HepG2 (cell line): Measurements from ENCODE around the gene STYX. TPM values are rescaled to one million over a fixed set of nuclear protein-coding genes. Genes with fewer than 3 reads are reported as not detected.
A peak's percentile ranks its signal among the peaks of the same experiment; 100 is the strongest.

ENCODE experiments used
- ASH2L ChIP-seq: fragments of 300-600, 200-600 bp; sonication (generic); IDR thresholded peaks from 2 replicates; pipeline ENCODE4 v1.7.0; 2017; ENCODE audit warnings: low read depth, mild to moderate bottlenecking, moderate library complexity, mixed read lengths, low read length; ENCODE audit not compliant: insufficient read length
- GLI4 ChIP-seq: sonication (generic); formaldehyde crosslinking; IDR thresholded peaks from 2 replicates; pipeline ENCODE4 v1.5.1; 2020; ENCODE audit warnings: missing genetic modification reagents, mild to moderate bottlenecking, moderate library complexity, borderline replicate concordance
- GTF3A ChIP-seq: sonication (generic); formaldehyde crosslinking; conservative IDR thresholded peaks from 2 replicates; pipeline ENCODE4 v1.4.0; 2020; ENCODE audit warnings: mild to moderate bottlenecking, missing genetic modification reagents
- ISX ChIP-seq: sonication (generic); formaldehyde crosslinking; conservative IDR thresholded peaks from 2 replicates; pipeline ENCODE4 v1.5.0; 2020; ENCODE audit warnings: missing genetic modification reagents
- KAT7 ChIP-seq: IDR thresholded peaks from 2 replicates; pipeline ENCODE4 v1.6.1; 2018; ENCODE audit warnings: borderline replicate concordance, missing compliant biosample characterization
- MXI1 ChIP-seq: IDR thresholded peaks from 3 replicates; pipeline ENCODE4 v1.6.1; 2012; ENCODE audit warnings: low read depth, low read length, inconsistent platforms, borderline replicate concordance
- NFE2L2 ChIP-seq: fragments of 150-350 bp; IDR thresholded peaks from 2 replicates; pipeline ENCODE4 v1.6.1; 2014; ENCODE audit warnings: low read length
- POLR2AphosphoS5 ChIP-seq: IDR thresholded peaks from 2 replicates; pipeline ENCODE4 v1.6.1; 2012; ENCODE audit warnings: low read depth, low read length
- RARA ChIP-seq: IDR thresholded peaks from 2 replicates; pipeline ENCODE4 v1.6.1; 2016; ENCODE audit warnings: missing genetic modification reagents, missing compliant biosample characterization
- SOX5 ChIP-seq: IDR thresholded peaks from 2 replicates; pipeline ENCODE4 v1.6.1; 2016; ENCODE audit warnings: borderline replicate concordance
- TOPORS ChIP-seq: sonication (generic); formaldehyde crosslinking; IDR thresholded peaks from 2 replicates; pipeline ENCODE4 v1.8.0; 2023; ENCODE audit warnings: mild to moderate bottlenecking, missing genetic modification reagents
- ZNF124 ChIP-seq: sonication (generic); formaldehyde crosslinking; IDR thresholded peaks from 2 replicates; pipeline ENCODE4 v1.4.0; 2020; ENCODE audit warnings: missing genetic modification reagents
- ZNF343 ChIP-seq: sonication (generic); formaldehyde crosslinking; IDR thresholded peaks from 2 replicates; pipeline ENCODE4 v1.4.0; 2020; ENCODE audit warnings: mild to moderate bottlenecking, missing genetic modification reagents
- ZNF546 ChIP-seq: sonication (generic); formaldehyde crosslinking; conservative IDR thresholded peaks from 2 replicates; pipeline ENCODE4 v1.8.1; 2023; ENCODE audit warnings: mild to moderate bottlenecking, missing genetic modification reagents
- ZNF563 ChIP-seq: sonication (generic); formaldehyde crosslinking; IDR thresholded peaks from 2 replicates; pipeline ENCODE4 v1.8.0; 2022; ENCODE audit warnings: mild to moderate bottlenecking, moderate library complexity, missing genetic modification reagents
- ZNF768 ChIP-seq: sonication (generic); formaldehyde crosslinking; IDR thresholded peaks from 2 replicates; pipeline ENCODE4 v1.4.0; 2020; ENCODE audit warnings: missing genetic modification reagents
- ZNF772 ChIP-seq: sonication (generic); formaldehyde crosslinking; IDR thresholded peaks from 2 replicates; pipeline ENCODE4 v1.5.0; 2020; ENCODE audit warnings: mild to moderate bottlenecking, missing genetic modification reagents
- ZNF773 ChIP-seq: sonication (generic); formaldehyde crosslinking; IDR thresholded peaks from 2 replicates; pipeline ENCODE4 v1.4.0; 2020; ENCODE audit warnings: missing genetic modification reagents, borderline replicate concordance
- ZNF790 ChIP-seq: sonication (generic); formaldehyde crosslinking; IDR thresholded peaks from 2 replicates; pipeline ENCODE4 v1.8.0; 2022; ENCODE audit warnings: missing genetic modification reagents, mild to moderate bottlenecking, borderline replicate concordance
- ZNF839 ChIP-seq: sonication (generic); formaldehyde crosslinking; IDR thresholded peaks from 2 replicates; pipeline ENCODE4 v1.4.0; 2020; ENCODE audit warnings: missing genetic modification reagents, mild to moderate bottlenecking, borderline replicate concordance
- polyA plus RNA-seq, 8 experiments: library from polyadenylated mRNA; depleted of rRNA in 3 of 8; stranded (reverse) in 7 of 8; unstranded in 1 of 8; fragments of >200 nt; fragmentation: Illumina TruSeq in 4 of 8; extraction: Trizol in 4 of 8; gene quantifications; 2 replicates each; pipeline versions ENCODE4 v1.2.1 to v1.2.3, GENCODE V29; 2011 to 2016; ENCODE audit warnings: low read depth in 4 of 8, missing spikeins in 1 of 8, mixed read lengths in 1 of 8; ENCODE audit not compliant: insufficient read depth in 1 of 8
- total RNA-seq, 5 experiments: library from RNA; depleted of rRNA; stranded (reverse); fragments of >200 nt; fragmentation: Illumina TruSeq; extraction: Trizol; gene quantifications; 2 replicates each; pipeline ENCODE4 v1.2.3, GENCODE V29; 2016; ENCODE audit warnings: low read depth in 1 of 5
- TF ChIP-seq, protein P1 (sequence below): IDR thresholded peaks from 2 replicates; pipeline ENCODE4 v1.6.1; 2016; ENCODE audit warnings: missing compliant biosample characterization, missing genetic modification reagents, borderline replicate concordance
- TF ChIP-seq, protein P2 (sequence below): sonication (generic); formaldehyde crosslinking; IDR thresholded peaks from 2 replicates; pipeline ENCODE4 v1.8.0; 2022; ENCODE audit warnings: missing genetic modification reagents, mild to moderate bottlenecking, inconsistent platforms, borderline replicate concordance
- TF ChIP-seq, protein P3 (sequence below): sonication (generic); formaldehyde crosslinking; IDR thresholded peaks from 2 replicates; pipeline ENCODE4 v1.5.1; 2020; ENCODE audit warnings: mild to moderate bottlenecking, missing genetic modification reagents, borderline replicate concordance
- TF ChIP-seq, protein P4 (sequence below): sonication (generic); formaldehyde crosslinking; IDR thresholded peaks from 2 replicates; pipeline ENCODE4 v1.5.0; 2020; ENCODE audit warnings: missing genetic modification reagents

The STYX gene
- total and polyA plus RNA-seq, 2 of the 13 experiments (the other 11 are each of a cell fraction or from before 2014, with no cell fraction given), result 6.6 to 10.9 TPM

DNA sequence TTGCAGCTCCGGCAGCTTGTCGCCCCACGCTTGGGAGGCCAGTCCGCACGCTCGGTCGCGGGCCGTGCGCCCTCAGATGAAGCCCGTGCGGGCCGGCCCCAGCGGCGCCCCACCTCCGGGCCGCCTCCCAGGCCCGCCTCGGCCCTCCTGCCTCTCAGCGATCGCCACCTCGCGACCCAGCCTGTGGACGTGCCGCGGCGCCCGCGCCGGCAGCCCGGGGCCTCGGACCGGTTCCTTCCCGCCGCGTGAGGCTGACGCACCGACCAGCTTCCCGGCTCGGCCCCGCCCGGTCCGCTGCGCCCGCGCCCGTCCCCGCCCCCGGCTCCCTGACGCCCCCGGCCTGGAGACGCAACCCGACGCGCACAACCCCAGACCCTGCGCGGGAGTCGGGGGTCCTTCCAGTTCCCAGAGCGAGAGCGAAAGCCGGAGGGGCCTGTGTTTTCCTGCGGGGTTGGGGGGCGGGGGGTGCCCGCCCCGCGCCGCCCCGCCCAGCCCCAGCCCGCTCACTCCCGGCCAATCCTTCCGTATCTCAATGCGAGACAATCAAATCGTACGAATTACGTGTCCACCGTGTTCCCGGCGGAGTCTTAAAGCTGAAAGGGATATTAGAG is 34.4 kb upstream of the STYX start, which contains the start of gene ERO1A (continued):
- TF ChIP-seq ZNF773 (CRISPR knock-in tag) (0 out of 2 replicates have a peak, but pooled peaks have one; percentile 42), ZNF124 (CRISPR knock-in tag) (no peak; the same call in 1 of the 2 replicates), ZNF768 (CRISPR knock-in tag) (no peak), ISX (0 out of 2 replicates have a peak, but pooled peaks have one; percentile 3), RARA (CRISPR knock-in tag) (no peak), GLI4 (CRISPR knock-in tag) (0 out of 2 replicates have a peak, but pooled peaks have one; percentile 19), MXI1 (peak; percentile 57; the same call in 1 of the 3 replicates), ASH2L (peak; percentile 81), ZNF772 (CRISPR knock-in tag) (0 out of 2 replicates have a peak, but pooled peaks have one; percentile 8), ZNF790 (CRISPR knock-in tag) (0 out of 2 replicates have a peak, but pooled peaks have one; percentile 20), POLR2AphosphoS5 (peak; percentile 51), TOPORS (CRISPR knock-in tag) (0 out of 2 replicates have a peak, but pooled peaks have one; percentile 40), ZNF563 (CRISPR knock-in tag) (peak; percentile 62; the same call in 1 of the 2 replicates), SOX5 (0 out of 2 replicates have a peak, but pooled peaks have one; percentile 11), GTF3A (CRISPR knock-in tag) (no peak), ZNF343 (CRISPR knock-in tag) (0 out of 2 replicates have a peak, but pooled peaks have one; percentile 2), KAT7 (CRISPR knock-in tag) (0 out of 2 replicates have a peak, but pooled peaks have one; percentile 64), ZNF839 (CRISPR knock-in tag) (no peak), ZNF546 (CRISPR knock-in tag) (0 out of 2 replicates have a peak, but pooled peaks have one; percentile 59), NFE2L2 (no peak)
- TF ChIP-seq, protein P1, sequence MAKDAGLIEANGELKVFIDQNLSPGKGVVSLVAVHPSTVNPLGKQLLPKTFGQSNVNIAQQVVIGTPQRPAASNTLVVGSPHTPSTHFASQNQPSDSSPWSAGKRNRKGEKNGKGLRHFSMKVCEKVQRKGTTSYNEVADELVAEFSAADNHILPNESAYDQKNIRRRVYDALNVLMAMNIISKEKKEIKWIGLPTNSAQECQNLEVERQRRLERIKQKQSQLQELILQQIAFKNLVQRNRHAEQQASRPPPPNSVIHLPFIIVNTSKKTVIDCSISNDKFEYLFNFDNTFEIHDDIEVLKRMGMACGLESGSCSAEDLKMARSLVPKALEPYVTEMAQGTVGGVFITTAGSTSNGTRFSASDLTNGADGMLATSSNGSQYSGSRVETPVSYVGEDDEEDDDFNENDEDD, result peak; percentile 45; the same call in 1 of the 2 replicates
- TF ChIP-seq, protein P2, sequence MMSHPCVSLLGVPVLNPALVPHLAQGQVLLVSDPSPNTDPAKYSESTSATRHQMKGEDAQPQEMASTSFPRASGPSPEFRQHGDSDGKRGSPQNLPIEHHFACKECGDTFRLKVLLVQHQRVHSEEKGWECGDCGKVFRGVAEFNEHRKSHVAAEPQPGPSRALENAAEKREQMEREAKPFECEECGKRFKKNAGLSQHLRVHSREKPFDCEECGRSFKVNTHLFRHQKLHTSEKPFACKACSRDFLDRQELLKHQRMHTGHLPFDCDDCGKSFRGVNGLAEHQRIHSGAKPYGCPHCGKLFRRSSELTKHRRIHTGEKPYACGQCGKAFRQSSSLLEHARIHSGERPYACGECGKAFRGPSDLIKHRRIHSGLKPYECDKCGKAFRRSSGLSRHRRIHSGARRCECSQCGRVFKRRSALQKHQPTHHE (CRISPR knock-in tag), result no peak
- TF ChIP-seq, protein P3, sequence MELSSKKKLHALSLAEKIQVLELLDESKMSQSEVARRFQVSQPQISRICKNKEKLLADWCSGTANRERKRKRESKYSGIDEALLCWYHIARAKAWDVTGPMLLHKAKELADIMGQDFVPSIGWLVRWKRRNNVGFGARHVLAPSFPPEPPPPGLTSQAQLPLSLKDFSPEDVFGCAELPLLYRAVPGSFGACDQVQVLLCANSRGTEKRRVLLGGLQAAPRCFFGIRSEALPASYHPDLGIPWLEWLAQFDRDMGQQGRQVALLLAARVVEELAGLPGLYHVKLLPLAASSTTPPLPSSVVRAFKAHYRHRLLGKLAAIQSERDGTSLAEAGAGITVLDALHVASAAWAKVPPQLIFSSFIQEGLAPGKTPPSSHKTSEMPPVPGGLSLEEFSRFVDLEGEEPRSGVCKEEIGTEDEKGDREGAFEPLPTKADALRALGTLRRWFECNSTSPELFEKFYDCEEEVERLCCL (CRISPR knock-in tag), result no peak
- TF ChIP-seq, protein P4, sequence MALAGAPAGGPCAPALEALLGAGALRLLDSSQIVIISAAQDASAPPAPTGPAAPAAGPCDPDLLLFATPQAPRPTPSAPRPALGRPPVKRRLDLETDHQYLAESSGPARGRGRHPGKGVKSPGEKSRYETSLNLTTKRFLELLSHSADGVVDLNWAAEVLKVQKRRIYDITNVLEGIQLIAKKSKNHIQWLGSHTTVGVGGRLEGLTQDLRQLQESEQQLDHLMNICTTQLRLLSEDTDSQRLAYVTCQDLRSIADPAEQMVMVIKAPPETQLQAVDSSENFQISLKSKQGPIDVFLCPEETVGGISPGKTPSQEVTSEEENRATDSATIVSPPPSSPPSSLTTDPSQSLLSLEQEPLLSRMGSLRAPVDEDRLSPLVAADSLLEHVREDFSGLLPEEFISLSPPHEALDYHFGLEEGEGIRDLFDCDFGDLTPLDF (CRISPR knock-in tag), result peak; percentile 38; the same call in 1 of the 2 replicates
